GM10266 (cell line): ENCODE results near the gene MCC.

Experiments
- DNase-seq: peaks from one replicate; pipeline ENCODE4 v3.0.0; 2012; ENCODE audit errors: extremely low spot score
- CTCF ChIP-seq: IDR thresholded peaks from 2 replicates; pipeline ENCODE4 v1.5.1; 2012; ENCODE audit warnings: mild to moderate bottlenecking, low read depth; ENCODE audit not compliant: control insufficient read depth, insufficient read depth; ENCODE audit errors: missing control alignments

The MCC gene

GRCh38 chr5:113379936-113380806 is 108.1 kb downstream of the MCC start:
- DNase-seq = no peak
- TF ChIP-seq CTCF = no peak

- peak; percentile 74 for TF ChIP-seq CTCF
- peak; percentile 53 for DNase-seq
Observed at GRCh38 chr5:113378959-113379541, 109.2 kb downstream of the MCC start.

- TF ChIP-seq CTCF = no peak
- no peak for DNase-seq
Observed at GRCh38 chr5:113378514-113378913, 109.7 kb downstream of the MCC start.

GRCh38 chr5:113378081-113378480 is 110.2 kb downstream of the MCC start:
- TF ChIP-seq CTCF = no peak
- DNase-seq = no peak

- TF ChIP-seq CTCF = no peak
- DNase-seq = no peak
Observed at GRCh38 chr5:113376640-113377039, 111.6 kb downstream of the MCC start.

- TF ChIP-seq CTCF = no peak
- DNase-seq = no peak
Observed at GRCh38 chr5:113375480-113376060, 112.7 kb downstream of the MCC start.

GRCh38 chr5:113373426-113373825 is 114.8 kb downstream of the MCC start:
- no peak for DNase-seq
- no peak for TF ChIP-seq CTCF
